HG03196 (cell line): Measurements from ENCODE around the gene FTCD.
"Not testable (repeated sequence)": the region's sequence is repeated elsewhere in the genome, so short reads cannot be mapped to it uniquely, and the experiment has no call there.

Source experiments
- ATAC-seq: cut with Tn5 transposase; IDR thresholded peaks from one replicate; pipeline ENCODE4 v1.9.1; 2021; ENCODE audit not compliant: unreplicated experiment

Gene FTCD

DNA sequence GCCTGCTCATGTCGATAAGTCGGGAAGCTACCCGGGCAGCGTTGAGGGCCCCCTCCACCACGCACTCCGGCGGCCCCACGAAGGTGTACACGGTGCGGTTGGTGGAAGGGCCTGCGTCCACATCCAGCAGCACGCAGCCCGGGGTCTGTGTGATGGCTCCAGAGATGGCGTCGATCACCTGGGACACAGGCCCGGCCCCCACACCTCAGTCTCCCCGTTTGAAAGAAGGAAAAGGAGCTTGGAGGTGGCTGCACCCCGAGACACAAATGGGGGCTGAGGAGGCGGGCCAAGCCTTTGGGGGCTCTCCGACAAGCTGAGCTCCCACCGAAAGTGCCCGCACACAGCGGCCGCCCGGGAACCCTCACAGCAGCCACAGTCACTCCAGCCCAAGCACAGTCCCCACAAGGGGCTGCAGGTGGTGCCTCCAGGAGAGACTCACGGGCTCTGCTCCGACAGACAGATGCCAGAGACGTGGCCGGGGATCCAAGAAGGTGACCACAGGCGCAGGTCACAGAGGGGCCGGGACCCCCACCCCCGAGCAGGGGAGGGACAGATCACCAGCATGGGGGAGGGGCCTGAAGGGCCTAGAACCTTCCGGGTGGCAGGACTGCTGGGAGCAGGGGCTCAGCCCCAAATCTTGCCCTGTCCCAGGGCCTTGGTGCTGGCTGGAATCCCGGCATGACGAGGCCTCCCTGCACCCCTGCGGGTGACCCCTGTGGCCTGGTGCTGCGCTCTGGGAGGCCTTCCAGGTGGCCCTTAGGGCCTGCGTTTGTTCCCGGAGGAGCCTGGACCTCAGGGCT is 1.0 kb downstream of the FTCD start:
- no peak for ATAC-seq

DNA sequence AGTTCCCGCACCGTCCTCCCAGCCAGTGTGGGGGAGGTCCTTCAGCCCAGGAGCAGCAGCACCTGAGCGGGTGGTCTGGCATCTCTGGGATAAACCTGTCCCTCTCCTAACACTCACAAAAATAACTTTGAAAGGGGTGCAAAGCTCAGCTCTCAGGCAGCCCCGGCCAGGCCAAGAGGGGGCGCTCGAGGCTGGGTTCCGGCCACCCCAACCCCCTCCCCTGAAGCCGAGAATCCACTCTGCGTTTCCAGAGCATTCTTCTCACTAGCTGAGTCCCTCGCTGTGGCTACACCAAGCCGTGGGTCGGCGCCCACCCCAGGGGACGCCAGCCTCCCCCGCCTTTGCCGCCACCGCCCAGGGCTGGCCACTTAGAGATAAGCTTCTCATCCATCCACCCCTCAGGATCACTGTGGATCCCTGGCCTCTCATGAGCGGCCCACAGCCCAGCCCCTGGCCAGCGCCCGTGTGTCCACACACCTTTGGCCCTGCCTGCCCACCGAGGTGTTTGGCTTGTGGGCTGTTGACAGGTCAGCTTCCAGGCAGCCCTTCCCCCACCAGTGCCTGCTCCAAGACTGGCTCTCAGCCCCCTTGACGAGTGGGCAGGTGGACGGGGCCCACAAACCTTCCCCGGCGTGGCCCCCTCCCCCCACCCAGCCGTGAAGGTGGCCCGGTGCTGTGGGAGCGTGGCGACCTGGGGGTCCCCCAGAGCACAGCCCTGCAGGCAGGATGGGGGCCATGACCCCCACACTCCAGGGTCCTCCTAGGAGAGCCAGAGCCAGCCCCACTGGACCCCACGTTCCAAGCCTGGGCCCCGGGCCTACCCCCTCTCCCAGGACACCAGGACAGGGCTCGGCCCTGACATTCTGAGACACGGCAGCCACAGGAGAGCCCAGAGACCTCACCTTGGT is 1.9 kb downstream of the FTCD start:
- no peak for ATAC-seq

DNA sequence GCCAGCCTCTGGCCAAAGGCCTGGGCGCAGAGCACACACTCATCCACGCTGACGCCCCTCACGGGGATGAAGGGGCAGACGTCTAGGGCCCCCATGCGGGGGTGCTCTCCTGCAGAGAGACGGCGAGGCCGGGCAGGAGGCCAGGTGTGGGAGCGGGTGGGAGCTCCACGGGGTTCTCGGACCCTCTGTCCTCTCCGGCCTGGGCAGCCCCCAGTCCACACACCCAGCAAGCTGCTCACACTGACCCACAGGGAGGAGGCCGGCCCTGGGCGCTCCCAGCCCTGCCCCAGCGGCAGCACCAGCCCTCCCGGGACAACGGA is 2.5 kb downstream of the FTCD start:
- no peak for ATAC-seq

DNA sequence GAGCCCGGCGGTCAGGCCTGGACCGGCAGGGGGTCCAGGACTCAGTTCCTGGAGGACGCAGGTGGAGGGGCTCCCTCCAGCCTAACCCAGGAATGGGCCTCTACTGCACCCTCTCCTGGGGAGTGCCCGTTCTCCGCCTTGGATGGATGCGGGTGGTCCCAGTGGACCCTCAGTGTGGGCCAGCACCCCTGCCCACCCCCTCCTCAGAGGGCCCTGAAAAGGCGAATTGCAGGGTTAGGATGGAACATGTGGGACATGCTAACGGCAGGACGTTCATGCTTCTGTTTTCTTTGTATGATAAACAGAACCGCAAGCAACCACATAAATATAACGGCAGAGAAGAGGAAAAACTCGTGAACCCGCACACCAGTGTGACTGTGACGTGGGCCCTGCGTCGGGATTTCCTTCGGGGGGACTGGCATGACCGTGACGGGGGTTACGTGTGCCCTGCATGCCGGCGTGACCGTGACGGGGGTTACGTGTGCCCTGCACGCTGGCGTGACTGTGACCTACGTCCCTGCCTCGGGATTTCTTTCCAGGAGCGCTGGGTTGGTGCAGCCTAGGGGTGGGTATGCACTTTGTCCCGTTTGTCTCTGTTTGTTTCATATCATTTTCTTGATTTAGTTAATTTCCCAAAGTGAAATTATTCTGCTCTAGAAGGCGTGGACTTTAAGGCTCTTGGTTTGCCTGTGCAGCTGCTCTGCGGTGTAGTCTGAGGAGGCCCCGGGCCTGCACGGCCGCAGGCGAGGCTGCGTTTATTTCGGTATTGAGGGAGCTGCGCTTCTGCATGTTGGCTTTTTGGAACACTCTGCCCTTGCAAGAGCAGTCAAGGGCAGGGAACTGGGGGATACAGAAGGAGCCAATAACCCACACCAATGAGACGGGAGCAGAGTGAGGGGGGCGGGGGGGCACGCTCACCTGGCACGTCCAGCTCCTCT is 3.1 kb downstream of the FTCD start:
- no peak for ATAC-seq

DNA sequence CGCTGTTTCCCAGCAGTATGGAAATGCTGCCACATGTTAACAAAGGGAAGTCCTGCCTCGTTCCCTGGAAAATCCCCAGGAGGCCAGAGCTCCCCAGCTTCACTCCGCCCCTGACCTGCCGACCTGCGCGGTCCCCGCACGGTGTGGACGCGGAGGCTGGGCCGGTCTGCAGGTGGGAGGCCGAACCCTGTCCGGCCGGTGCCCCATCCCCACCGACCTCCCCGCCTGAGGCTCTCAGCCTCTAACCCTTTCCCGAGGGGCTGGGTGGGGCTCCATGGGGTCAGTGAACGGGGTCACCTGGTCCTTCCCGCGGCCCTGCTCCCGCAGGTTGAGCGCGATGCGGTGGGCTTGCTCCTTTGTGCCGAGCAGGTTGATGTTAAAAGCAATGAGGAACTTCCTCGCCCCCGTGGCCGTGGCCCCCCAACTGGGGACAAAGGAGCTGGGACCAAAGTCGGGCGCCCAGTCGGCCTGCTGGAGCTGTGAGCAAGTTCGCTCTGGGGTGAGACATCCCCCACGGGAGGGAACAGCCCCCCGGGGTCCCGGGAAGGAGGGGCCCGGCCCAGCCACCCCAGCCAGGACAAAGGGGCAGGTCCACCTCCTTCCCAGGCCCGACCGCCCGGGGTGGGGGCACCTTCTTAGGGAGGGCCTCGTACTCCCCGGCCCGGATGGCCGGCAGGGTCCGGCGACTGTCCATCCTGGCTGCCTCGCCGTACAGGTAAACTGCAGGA is 4.0 kb downstream of the FTCD start:
- no peak for ATAC-seq

DNA sequence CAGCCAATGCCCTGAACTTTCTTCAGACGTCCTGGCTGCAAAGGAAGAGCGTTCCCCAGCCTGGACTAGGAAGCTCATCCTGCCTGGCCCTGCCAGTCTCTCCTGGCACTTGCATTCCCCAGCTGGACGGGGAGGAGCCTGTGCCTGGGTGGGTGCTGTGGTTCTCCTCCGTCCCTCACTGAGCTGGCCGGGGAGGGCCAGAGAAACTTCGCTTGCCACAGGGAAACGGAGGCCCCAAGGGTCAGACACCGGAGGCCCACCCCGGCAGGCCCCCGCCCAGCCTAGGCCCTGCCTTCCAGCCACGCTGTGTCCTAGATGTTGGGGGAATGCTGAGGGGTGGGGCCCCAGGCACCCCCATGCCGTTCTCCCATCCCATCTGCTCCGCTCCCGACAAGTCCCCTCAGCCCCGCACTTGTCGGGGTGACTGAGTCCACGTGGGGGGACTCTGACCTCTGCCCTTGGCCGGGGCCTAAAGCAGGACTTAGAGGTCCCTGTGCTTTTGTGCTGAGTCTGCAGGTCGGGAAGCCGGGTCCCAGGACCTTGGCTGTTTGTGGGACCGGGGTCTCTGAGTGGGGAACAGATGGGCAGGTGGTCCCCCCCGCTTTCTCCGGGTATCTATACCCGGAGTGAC is 4.8 kb downstream of the FTCD start:
- no peak for ATAC-seq

DNA sequence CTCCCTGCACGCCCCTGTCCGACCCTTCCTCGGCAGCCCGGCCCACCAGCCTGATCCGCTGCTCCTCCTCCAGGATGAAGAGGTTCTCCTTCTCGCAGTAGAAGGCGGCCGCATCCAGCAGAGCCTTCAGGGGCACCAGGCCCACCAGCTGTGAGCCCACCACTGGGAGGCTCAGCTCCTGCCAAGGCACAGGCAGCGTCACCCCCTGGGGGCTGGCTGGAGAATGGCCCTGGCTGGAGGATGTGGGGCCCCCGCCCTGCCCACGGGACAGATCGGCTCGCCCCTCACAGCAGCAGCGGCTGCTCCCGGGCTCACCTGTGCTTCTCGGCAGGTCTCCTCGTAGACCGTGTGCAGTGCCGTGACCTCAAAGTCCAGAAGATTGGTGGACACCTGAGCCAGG is 5.3 kb downstream of the FTCD start:
- no peak for ATAC-seq

DNA sequence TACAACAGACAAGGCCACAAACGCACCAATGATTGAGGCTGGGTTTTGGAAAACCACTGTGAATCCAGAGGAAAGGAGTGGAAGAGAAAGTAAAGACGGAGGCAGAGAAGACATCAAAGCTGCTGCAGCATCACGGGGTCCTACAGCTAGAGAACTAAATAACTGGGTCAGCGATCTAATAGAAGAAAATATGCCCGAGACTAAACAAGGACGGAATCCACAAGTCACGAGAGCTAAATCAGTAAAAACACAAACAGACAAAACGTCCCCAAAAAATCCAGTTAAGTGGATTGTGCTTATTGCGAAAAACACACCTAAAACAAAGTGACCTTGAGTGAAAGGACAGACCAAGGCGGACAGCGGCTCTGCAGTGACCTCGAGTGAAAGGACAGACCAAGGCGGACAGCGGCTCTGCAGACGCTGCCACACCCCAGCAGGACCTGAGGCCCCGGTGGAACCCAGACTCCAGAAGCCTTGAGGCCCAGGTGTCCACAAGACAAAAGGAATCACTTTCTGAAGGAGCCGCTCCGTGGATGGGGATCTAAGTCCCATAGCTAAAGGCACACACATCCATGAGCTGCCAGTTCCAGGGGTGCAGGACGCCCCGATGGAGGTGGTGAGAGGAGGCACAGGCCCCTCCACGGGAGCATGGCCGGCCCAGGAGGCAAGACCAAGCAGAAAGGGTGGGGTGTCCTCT is 6.0 kb downstream of the FTCD start:
- no peak for ATAC-seq

DNA sequence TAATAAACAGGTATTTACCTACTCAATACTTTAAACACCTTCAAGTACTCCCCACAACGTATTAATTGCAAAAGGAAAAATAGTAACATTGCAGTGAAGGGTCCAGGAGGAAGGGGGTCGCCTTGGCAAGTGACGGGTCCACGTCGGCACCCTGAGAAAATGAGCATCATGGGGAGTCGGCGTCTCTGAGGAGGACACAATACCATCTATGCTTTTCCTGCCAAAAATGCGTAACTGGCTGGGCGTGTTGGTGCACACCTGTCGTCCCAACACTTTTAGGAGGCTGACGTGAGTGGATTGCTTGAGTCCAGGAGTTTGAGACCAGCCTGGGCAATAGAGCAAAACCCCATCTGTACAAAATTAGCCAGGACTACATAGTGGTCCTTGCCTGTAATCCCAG is 7.3 kb downstream of the FTCD start:
- no peak for ATAC-seq

DNA sequence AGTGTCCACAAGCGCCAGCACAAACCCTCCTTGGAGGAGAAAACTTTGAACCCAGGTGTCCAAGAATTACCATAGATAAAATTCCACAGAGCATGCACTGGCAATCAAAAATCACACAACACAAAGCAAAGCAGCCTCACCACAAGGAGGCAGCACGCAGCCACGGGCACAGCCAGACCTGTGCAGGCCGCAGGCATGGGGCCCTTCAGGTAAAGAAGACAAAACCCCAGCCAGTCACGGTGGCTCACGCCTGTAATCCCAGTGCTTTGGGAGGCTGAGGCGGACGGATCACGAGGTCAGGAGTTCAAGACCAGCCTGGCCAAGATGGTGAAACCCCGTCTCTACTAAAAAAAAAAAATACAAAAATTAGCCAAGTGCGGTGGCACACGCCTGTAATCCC is 8.0 kb downstream of the FTCD start:
- ATAC-seq: not testable (repeated sequence)

DNA sequence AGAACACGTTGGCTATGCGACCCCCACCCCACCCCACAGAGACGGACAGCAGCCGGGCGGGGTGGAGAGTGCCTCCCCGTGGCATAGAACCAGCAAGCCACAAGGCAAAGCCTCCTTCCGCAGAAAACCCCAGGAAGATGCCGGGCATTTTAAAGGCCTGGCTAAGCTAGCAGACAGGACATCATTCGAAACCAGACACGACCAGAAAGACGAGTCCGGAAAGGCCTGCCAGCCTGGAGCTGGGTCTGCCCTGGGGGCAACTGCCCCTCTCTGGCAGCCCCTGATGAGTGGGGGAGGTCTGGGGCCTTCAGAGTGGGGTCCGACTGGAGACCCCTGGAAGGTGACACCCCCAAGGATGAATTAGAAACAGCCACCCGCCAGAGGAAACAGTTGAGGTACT is 8.5 kb downstream of the FTCD start:
- no peak for ATAC-seq

DNA sequence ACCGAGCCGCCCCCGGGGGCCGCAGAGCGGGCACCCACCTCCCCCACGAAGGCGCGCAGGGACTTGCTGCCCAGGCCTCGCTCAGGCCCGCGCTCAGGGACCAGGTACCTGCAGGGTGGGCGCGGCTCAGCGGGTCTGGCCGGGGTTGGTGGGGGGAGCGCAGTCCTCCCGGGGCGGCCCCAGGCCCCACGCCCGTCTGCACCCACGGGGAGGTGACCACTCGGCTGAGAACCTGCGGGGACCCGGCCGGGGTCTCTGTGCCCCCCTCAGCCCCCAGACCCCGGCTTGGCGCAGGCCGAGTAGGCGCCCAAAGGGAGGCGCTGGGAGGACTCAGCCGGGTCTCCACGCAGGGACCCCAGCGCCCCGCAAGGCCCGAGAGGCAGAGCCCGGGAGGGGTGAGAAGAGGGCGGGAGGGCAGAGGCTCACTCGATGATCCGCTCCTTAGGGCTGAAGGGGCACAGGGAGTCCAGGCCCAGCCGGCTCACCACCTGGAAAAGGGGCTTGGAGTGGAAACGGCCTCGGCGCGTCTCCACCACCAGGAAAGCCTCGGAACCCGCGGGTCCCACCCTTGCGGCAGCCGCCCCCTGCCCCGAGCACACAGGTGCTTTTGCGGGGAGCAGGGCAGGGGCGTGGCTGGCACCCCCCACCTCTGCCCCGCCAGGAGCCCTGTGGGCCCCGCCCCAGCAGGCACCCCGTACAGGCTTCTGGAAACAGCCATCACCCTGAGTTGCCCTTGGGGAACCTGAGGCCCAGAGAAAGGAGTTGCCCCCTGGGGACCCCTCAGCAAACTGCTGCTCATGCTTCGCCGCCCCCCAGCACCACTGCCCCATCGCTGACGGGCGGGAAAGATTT is 9.3 kb downstream of the FTCD start:
- no peak for ATAC-seq

DNA sequence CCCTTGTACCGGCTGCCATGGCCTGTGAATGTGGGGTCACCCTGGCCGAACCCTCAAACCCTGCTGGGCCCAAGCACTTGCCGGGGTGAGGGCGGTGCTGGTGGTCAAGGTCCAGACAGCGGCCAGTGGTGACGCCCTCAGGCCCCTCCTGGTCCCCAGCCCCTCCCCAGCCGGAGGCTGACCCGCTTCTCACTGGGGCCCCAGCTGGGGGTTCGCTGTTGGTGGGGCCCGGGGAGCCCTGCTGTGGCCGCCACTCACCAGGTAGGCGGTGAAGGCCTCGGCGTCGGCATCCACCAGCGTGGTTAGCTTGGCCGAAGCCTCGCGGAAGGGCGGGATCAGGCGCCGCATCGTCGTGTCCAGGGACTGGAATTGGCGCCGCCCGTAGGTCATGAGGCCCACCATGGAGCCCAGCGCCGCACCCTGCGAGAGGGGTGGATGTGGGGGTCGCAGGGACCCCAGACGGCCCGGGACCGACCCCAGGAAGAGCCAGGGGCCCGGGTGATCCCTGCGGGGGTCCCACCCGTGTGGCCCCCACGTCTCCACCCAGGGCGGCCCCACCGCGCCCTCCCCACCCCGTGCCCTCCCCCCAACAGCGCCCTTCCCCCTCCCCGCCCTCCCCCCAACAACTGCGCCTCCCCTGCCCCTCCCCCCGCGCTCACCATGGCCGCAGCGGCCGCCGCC is 10.1 kb downstream of the FTCD start:
- no peak for ATAC-seq

DNA sequence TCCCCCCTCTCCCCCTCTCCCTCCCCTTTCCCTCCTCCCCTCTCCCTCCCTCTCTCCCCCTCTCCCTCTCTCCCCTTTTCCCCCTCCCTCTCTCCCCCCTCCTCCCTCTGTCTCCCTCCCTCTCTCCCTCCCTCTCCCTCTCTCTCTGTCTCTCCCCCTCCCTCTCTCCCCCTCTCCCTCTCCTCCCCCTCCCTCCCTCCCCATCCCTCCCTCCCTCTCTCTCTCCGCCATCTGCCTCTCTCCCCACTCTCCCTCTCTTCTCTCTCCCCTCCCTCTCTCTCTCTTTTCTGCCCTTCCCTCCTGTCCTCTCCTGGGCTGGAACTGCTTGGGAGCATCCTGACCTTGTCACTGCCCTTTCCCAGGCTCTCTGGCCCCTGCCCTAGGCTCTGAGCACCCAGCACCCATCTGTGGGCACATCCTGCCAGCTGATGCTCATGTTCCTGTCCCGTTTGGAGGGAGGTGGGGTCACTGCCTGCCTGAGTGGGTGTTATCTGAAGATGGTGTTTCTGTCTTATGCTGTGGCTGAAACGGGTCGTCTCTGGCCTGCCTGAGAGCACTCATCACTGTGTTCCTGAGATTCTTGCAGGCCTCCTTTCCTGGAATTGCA is 10.8 kb downstream of the FTCD start:
- no peak for ATAC-seq

DNA sequence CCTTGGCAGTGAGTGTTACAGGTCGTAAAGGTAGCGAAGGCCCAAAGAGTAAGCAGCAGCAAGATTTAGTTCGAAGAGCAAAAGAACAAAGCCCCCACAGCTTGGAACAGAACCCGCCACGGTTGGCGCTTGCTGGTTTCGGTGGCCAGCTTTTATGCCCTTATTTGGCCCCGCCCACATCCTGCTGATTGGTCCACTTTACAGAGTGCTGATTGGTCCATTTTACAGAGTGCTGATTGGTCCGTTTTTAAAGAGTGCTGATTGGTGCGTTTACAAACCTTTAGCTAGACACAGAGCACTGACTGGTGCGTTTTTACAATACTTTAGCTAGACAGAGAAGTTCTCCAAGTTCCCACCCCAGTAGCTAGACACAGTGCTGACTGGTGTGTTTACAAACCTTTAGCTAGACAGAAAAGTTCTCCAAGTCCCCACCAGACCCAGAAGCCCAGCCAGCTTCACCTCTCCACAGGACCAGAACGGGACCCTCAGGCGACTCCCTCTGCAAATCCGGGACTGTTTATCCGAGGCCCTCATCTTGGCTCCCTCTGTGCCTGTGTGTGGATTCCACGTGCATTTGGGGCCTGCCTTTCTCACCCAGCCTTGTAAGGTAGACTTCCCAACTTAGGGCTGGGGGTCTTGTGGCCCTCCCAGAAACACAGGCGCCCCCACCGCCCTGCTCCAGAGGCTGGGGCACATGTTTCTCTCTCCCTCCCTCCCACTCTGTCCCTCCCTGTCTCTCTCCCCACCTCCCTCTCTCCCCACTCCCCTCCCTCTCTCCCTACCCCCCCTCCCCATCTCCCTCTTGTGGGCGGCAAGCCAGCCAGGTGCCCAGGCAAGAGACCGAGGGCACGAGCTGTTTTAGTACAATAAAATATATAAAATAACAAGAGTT is 12.6 kb downstream of the FTCD start:
- ATAC-seq: no peak

DNA sequence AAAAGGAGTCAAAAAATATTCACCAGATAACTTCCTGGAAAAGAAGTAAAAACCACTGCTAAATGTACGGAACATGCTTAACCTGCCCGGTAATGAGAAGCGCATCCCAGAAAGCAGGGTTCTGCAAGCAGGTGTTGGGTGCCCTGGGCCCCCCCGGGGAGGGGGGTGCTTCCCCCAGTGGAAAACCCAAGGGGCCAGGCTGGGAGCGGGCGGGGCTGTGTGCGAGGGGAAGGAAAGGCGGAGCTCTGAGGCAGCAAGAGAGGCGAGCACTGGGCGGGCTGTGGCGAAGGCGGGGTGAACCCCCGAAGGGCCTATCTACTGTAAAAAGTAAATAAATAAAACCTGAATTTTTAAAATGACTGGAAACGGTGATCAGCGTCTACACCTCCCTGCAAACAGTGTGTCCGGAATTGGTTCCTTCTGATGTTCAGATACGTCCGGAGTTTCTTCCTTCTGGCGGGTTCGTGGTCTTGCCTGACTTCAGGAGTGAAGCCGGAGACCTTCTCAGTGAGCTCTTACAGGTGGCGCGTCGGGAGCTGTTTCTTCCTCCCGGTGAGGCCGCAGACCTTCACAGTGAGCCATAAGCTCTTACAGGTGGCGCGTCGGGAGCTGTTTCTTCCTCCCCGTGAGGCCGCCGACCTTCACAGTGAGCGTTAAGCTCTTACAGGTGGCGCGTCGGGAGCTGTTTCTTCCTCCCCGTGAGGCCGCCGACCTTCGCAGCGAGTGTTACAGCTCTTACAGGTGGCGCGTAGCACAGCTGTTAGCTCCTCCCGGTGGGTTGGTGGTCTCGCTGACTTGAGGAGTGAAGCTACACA is 13.4 kb downstream of the FTCD start:
- no peak for ATAC-seq
